GM12891 (cell line): ENCODE data around the gene PSME2.

Experiments used
- POLR2A ChIP-seq: IDR thresholded peaks from 2 replicates; pipeline ENCODE4 v1.6.1; 2011; ENCODE audit warnings: low read depth, low read length, control low read depth
- POLR2AphosphoS5 ChIP-seq: IDR thresholded peaks from 2 replicates; pipeline ENCODE4 v1.6.1; 2011; ENCODE audit warnings: low read depth, low read length, control low read depth
- POU2F2 ChIP-seq: IDR thresholded peaks from 2 replicates; pipeline ENCODE4 v1.6.1; 2011; ENCODE audit warnings: low read depth, mild to moderate bottlenecking, control low read depth, low read length, moderate library complexity
- TAF1 ChIP-seq: IDR thresholded peaks from 2 replicates; pipeline ENCODE4 v1.6.1; 2011; ENCODE audit warnings: low read depth, low read length, control low read depth

- no peak for TF ChIP-seq TAF1
- TF ChIP-seq POLR2AphosphoS5, result no peak
- no peak for TF ChIP-seq POLR2A
- TF ChIP-seq POU2F2, result no peak
These were observed 14.9 kb downstream of the PSME2 start for GRCh38 chr14:24131549-24131966.
